A549 (cell line): ENCODE results near the gene BAIAP3. TPM values are rescaled to one million over a fixed set of nuclear protein-coding genes. Genes with fewer than 3 reads are reported as not detected.

Experiments
- ATAC-seq, 2 experiments: fragments of 200-7000 bp in 1 of 2; fragments of >200 bp in 1 of 2; cut with Nextera tagmentation in 1 of 2; cut with Tn5 transposase in 1 of 2; 3 replicates each; pipeline versions ENCODE4 v1.8.0 to v1.9.1; 2018 to 2020; ENCODE audit warnings: mild to moderate bottlenecking in 1 of 2, moderate library complexity in 1 of 2
- CTCF ChIA-PET: fragments of 300-600 bp; sonication (Branson Sonifier 250); formaldehyde crosslinking; extraction: SDS; loops from one replicate; lab custom pipeline; 2021; ENCODE audit warnings: antibody characterized with exemption, inconsistent platforms; lab: Yijun Ruan, JAX
- POLR2A ChIA-PET: fragments of 350-600 bp; formaldehyde crosslinking; extraction: SDS; loops from one replicate; lab custom pipeline; 2021; ENCODE audit warnings: antibody characterized with exemption, inconsistent platforms; lab: Yijun Ruan, JAX
- DNase-seq, 2 experiments: peaks; one replicate each; pipeline versions ENCODE4 v3.0.0 to v3.0.0-alpha.2; 2011 to 2016; ENCODE audit warnings: low read depth in 1 of 2, low spot score in 1 of 2
- FAIRE-seq: peaks from 2 replicates; lab custom pipeline; 2011; peaks lifted over from hg19 to GRCh38; lab: Jason Lieb, UNC
- H3K27ac ChIP-seq, 2 experiments: fragments of >200 bp; sonication (Bioruptor Twin); formaldehyde crosslinking; 3 replicates each; pipeline ENCODE4 v1.5.1; 2016 to 2017
- H3K4me1 ChIP-seq: fragments of >200 bp; sonication (Bioruptor Twin); formaldehyde crosslinking; 3 replicates; pipeline ENCODE4 v1.6.1; 2016
- H3K4me2 ChIP-seq: fragments of >200 bp; sonication (Bioruptor Twin); formaldehyde crosslinking; 3 replicates; pipeline ENCODE4 v1.6.1; 2016
- H3K4me3 ChIP-seq: fragments of >200 bp; sonication (Bioruptor Twin); formaldehyde crosslinking; 3 replicates; pipeline ENCODE4 v1.5.1; 2016
- H3K9me3 ChIP-seq: fragments of >200 bp; sonication (Bioruptor Twin); formaldehyde crosslinking; 3 replicates; pipeline ENCODE4 v1.6.1; 2016
- CBX8 ChIP-seq: fragments of 200-600 bp; sonication (generic); IDR thresholded peaks from 2 replicates; pipeline ENCODE4 v1.6.1; 2016
- CEBPB ChIP-seq, 2 experiments: fragments of >200 bp in 1 of 2; sonication (Bioruptor Twin) in 1 of 2; formaldehyde crosslinking in 1 of 2; IDR thresholded peaks; 2 replicates each; pipeline ENCODE4 v1.6.1; 2012 to 2016
- EHF ChIP-seq: fragments of 250-450 bp; sonication (Bioruptor Pico); IDR thresholded peaks from 2 replicates; pipeline ENCODE4 v1.5.0; 2020; ENCODE audit warnings: mild to moderate bottlenecking
- EP300 ChIP-seq, 2 experiments: fragments of >200 bp; sonication (Bioruptor Twin); formaldehyde crosslinking; IDR thresholded peaks; 2 replicates in 1 of 2; 3 replicates in 1 of 2; pipeline ENCODE4 v1.6.1; 2016 to 2017
- JUNB ChIP-seq: fragments of >200 bp; sonication (Bioruptor Twin); formaldehyde crosslinking; IDR thresholded peaks from 2 replicates; pipeline ENCODE4 v1.6.1; 2016
- MAFK ChIP-seq: fragments of 450-650 bp; IDR thresholded peaks from 2 replicates; pipeline ENCODE4 v1.6.1; 2014; ENCODE audit not compliant: partially characterized antibody
- MYC ChIP-seq: IDR thresholded peaks from 2 replicates; pipeline ENCODE4 v1.6.1; 2012; ENCODE audit warnings: mild to moderate bottlenecking, inconsistent platforms, low read length, improper control_type of control experiment, borderline replicate concordance
- NFE2L2 ChIP-seq: fragments of 150-350 bp; conservative IDR thresholded peaks from 2 replicates; pipeline ENCODE4 v1.6.1; 2014; ENCODE audit warnings: low read length
- NPAS2 ChIP-seq: fragments of 250-450 bp; sonication (Bioruptor Pico); IDR thresholded peaks from 2 replicates; pipeline ENCODE4 v1.8.0; 2022; ENCODE audit warnings: mild to moderate bottlenecking, moderate library complexity, borderline replicate concordance
- POLR2AphosphoS2 ChIP-seq: conservative IDR thresholded peaks from 2 replicates; pipeline ENCODE4 v1.6.1; 2012; ENCODE audit warnings: low read length, improper control_type of control experiment, inconsistent platforms
- RARB ChIP-seq: fragments of 250-450 bp; sonication (Bioruptor Pico); IDR thresholded peaks from 2 replicates; pipeline ENCODE4 v1.8.0; 2021; ENCODE audit warnings: mild to moderate bottlenecking, moderate library complexity
- RNF2 ChIP-seq: fragments of 200-600 bp; sonication (generic); IDR thresholded peaks from 2 replicates; pipeline ENCODE4 v1.6.1; 2016; ENCODE audit warnings: low read depth, mild to moderate bottlenecking, antibody characterized with exemption, moderate library complexity, borderline replicate concordance
- ZSCAN20 ChIP-seq: fragments of 250-450 bp; sonication (Bioruptor Pico); IDR thresholded peaks from 2 replicates; pipeline ENCODE4 v1.8.0; 2022; ENCODE audit warnings: mild to moderate bottlenecking, moderate library complexity
- WGBS: methylation state at CpG from one replicate; pipeline ENCODE4 v1.1.6; 2017; ENCODE audit errors: missing lambda C conversion rate; 5-methylcytosine and 5-hydroxymethylcytosine counted together
- polyA plus RNA-seq, 4 experiments: library from polyadenylated mRNA; depleted of rRNA in 3 of 4; stranded (reverse); fragments of >200 nt; fragmentation: RNase III in 1 of 4; extraction: RNeasy Plus Mini Kit Qiagen cat#74134 plus additional on column Dnase treatment in 1 of 4; gene quantifications; 2 replicates in 3 of 4; 3 replicates in 1 of 4; pipeline ENCODE4 v1.2.3, GENCODE V29; 2011 to 2017
- TF ChIP-seq, protein P1 (sequence below): fragments of 150-350 bp; IDR thresholded peaks from 2 replicates; pipeline ENCODE4 v1.6.1; 2014; ENCODE audit warnings: low read depth, mild to moderate bottlenecking, low read length
- TF ChIP-seq, protein P2 (sequence below): IDR thresholded peaks from 2 replicates; pipeline ENCODE4 v1.6.1; 2012
- TF ChIP-seq, protein P3 (sequence below): fragments of >200 bp; sonication (Bioruptor Twin); formaldehyde crosslinking; IDR thresholded peaks from 2 replicates; pipeline ENCODE4 v1.6.1; 2016
- TF ChIP-seq, protein P4 (sequence below): fragments of 200-600 bp; sonication (generic); IDR thresholded peaks from 2 replicates; pipeline ENCODE4 v1.6.1; 2016; ENCODE audit warnings: antibody characterized with exemption, mild to moderate bottlenecking, moderate library complexity

The BAIAP3 gene
- polyA plus RNA-seq, 2 of the 4 experiments (the other 2 are of a cell fraction), result 0.31 to 0.32 TPM

DNA sequence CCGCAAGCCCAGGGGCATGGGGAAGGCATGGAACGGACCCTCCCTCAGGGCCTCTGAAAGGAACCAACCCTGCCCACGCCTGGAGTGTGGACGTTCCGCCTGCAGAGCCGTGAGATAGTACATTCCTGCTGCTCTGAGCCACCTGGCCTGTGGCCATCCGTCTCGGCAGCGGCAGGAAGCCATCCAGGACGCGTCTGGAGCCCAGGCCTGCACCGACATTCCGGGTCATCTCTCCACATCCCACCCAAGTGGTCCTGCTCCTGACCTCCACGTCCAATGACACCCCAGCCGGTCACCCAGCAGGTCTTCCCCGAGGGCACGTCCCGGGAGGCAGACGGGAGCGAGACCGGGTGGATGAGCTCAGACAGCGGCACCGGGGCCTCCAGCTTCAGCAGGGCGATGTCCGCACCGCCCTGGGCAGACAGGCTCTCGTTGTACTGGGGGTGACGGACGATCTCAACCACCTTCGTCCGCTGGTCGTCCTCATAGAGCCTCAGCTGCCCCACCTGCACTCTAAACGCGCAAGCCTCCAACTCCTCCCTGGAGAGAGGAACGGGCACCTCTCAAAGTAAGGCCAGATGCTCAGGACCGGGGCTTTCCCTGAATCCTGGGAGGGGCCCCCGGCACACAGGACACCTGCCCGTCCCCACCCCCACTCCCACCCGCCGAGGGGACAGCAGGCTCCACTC is 45.3 kb upstream of the BAIAP3 start:
- FAIRE-seq, result no peak
- CTCF ChIA-PET, result interaction anchor here (0.9 to 1.8 kb wide), 3 partner anchors 10 to 182 kb away, joined by 3 to 4 read pairs (median 4); no protein-coding TSS in a partner anchor
- TF ChIP-seq CEBPB (IDR thresholded peaks at IDR 0.05) (no peak), CBX8 (no peak), POLR2AphosphoS2 (no peak), EHF (no peak), NFE2L2 (no peak), MYC (no peak), RARB (no peak), RNF2 (no peak)
- TF ChIP-seq, protein P1, sequence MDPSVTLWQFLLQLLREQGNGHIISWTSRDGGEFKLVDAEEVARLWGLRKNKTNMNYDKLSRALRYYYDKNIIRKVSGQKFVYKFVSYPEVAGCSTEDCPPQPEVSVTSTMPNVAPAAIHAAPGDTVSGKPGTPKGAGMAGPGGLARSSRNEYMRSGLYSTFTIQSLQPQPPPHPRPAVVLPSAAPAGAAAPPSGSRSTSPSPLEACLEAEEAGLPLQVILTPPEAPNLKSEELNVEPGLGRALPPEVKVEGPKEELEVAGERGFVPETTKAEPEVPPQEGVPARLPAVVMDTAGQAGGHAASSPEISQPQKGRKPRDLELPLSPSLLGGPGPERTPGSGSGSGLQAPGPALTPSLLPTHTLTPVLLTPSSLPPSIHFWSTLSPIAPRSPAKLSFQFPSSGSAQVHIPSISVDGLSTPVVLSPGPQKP, result no peak
- no peak for DNase-seq
- POLR2A ChIA-PET, result no interaction called here
- 63% methylated on average over 34 of the region's 40 CpGs for WGBS
- peaks cover 8% of the 10 kb centered on the region; the same call in 1 of the 3 replicates for H3K4me1 ChIP-seq
- H3K4me2 ChIP-seq, result no peak overlapping the region
- no peak overlapping the region for H3K4me3 ChIP-seq
- no peak overlapping the region for H3K27ac ChIP-seq
- no peak; a peak in 1 of 6 replicates for ATAC-seq
- no peaks in the 10 kb centered on the region for H3K9me3 ChIP-seq

DNA sequence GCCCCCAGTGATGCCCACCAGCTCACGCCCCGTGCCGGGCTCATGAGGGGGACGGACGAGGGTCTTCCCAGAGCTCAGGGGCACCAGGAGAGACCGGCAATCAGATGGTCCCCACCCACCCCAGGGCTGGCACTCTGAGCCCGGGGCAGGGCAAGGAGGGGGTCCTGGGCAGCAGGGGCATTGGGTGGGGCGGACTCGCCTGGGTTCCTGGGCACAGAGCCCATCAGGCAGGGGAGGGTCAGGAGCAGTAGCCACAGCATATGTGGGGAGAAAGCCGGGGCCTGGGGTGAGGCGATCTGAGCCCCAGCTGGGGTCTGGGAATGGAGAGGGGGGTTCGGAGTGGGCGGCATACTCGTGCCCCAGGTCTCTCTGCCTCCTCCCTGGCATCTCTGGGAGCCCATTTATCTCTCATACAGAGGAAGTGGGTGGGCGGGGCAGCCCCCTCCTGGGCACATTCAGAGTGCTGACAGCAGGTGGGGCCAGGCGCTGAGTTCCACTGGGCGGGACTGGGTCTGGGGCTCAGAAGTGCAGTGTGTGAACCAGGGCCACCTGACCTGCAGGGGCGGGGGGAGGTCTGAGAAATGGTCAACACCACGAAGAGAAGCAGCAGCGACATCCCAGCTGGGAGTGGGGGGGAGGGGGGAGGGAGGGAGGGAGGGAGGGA is 44.5 kb upstream of the BAIAP3 start:
- peak overlapping the region; percentile 34; the same call in 1 of the 3 replicates for H3K4me2 ChIP-seq
- H3K27ac ChIP-seq, result no peak overlapping the region
- ChIA-PET CTCF (interaction anchor here (0.9 to 3.2 kb wide), 4 partner anchors 11 to 183 kb away, joined by 3 to 20 read pairs (median 4); no protein-coding TSS in a partner anchor), POLR2A (no interaction called here)
- no peaks in the 10 kb centered on the region for H3K9me3 ChIP-seq
- WGBS, result 55% methylated on average over 9 of the region's 20 CpGs
- H3K4me3 ChIP-seq, result no peak overlapping the region
- no peak for TF ChIP-seq JUNB
- no peak for TF ChIP-seq EP300 (IDR thresholded peaks at IDR 0.05)
- no peak for TF ChIP-seq CEBPB (IDR thresholded peaks at IDR 0.05)
- no peak for TF ChIP-seq ZSCAN20 (CRISPR knock-in tag)
- TF ChIP-seq, protein P2, sequence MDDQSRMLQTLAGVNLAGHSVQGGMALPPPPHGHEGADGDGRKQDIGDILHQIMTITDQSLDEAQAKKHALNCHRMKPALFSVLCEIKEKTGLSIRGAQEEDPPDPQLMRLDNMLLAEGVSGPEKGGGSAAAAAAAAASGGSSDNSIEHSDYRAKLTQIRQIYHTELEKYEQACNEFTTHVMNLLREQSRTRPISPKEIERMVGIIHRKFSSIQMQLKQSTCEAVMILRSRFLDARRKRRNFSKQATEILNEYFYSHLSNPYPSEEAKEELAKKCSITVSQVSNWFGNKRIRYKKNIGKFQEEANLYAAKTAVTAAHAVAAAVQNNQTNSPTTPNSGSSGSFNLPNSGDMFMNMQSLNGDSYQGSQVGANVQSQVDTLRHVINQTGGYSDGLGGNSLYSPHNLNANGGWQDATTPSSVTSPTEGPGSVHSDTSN, result no peak
- TF ChIP-seq, protein P3, sequence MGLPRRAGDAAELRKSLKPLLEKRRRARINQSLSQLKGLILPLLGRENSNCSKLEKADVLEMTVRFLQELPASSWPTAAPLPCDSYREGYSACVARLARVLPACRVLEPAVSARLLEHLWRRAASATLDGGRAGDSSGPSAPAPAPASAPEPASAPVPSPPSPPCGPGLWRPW, result no peak
- TF ChIP-seq MAFK, result no peak
- TF ChIP-seq NPAS2 (CRISPR knock-in tag), result no peak
- TF ChIP-seq, protein P4, sequence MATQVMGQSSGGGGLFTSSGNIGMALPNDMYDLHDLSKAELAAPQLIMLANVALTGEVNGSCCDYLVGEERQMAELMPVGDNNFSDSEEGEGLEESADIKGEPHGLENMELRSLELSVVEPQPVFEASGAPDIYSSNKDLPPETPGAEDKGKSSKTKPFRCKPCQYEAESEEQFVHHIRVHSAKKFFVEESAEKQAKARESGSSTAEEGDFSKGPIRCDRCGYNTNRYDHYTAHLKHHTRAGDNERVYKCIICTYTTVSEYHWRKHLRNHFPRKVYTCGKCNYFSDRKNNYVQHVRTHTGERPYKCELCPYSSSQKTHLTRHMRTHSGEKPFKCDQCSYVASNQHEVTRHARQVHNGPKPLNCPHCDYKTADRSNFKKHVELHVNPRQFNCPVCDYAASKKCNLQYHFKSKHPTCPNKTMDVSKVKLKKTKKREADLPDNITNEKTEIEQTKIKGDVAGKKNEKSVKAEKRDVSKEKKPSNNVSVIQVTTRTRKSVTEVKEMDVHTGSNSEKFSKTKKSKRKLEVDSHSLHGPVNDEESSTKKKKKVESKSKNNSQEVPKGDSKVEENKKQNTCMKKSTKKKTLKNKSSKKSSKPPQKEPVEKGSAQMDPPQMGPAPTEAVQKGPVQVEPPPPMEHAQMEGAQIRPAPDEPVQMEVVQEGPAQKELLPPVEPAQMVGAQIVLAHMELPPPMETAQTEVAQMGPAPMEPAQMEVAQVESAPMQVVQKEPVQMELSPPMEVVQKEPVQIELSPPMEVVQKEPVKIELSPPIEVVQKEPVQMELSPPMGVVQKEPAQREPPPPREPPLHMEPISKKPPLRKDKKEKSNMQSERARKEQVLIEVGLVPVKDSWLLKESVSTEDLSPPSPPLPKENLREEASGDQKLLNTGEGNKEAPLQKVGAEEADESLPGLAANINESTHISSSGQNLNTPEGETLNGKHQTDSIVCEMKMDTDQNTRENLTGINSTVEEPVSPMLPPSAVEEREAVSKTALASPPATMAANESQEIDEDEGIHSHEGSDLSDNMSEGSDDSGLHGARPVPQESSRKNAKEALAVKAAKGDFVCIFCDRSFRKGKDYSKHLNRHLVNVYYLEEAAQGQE, result no peak
- no peak for FAIRE-seq
- ATAC-seq, result no peak
- no peak for DNase-seq
- H3K4me1 ChIP-seq, result peaks cover 8% of the 10 kb centered on the region; the same call in 1 of the 3 replicates
